Pancreas (tissue), 10 donors: ENCODE data around the gene ZNF275. TPM values are rescaled to one million over a fixed set of nuclear protein-coding genes. Genes with fewer than 3 reads are reported as not detected.
A peak's percentile ranks its signal among the peaks of the same experiment; 100 is the strongest.
"Not testable (repeated sequence)": the region's sequence is repeated elsewhere in the genome, so short reads cannot be mapped to it uniquely, and the experiment has no call there.

Experiments
- ATAC-seq, 4 donors: fragments of 200-7000 bp; cut with Tn5 transposase; one replicate each; pipeline versions ENCODE4 v1.8.0 to v1.9.1; 2020; ENCODE audit warnings: mild to moderate bottlenecking in 4 of 4, moderate library complexity in 4 of 4
- DNase-seq, 6 donors: peaks; one replicate each; pipeline ENCODE4 v3.0.0-alpha.2; 2020
- FAIRE-seq: peaks from 2 replicates; lab custom pipeline; 2012; peaks lifted over from hg19 to GRCh38; lab: Jason Lieb, UNC
- H3K27ac ChIP-seq, 4 donors: fragments of 200-600 bp; sonication (generic); 1 replicate in 3 of 4; 2 replicates in 1 of 4; pipeline versions ENCODE4 v1.5.0 to v1.8.0; 2020
- H3K27me3 ChIP-seq, 4 donors: fragments of 200-600 bp; one replicate each; pipeline ENCODE4 v1.8.0; 2021
- H3K36me3 ChIP-seq, 3 donors: fragments of 200-600 bp; sonication (generic) in 1 of 3; one replicate each; pipeline versions ENCODE4 v1.5.0 to v1.8.0; 2020 to 2021
- H3K4me1 ChIP-seq, 3 donors: fragments of 200-600 bp; one replicate each; pipeline ENCODE4 v1.8.0; 2021
- H3K4me3 ChIP-seq, 4 donors: fragments of 200-600 bp; sonication (generic) in 2 of 4; one replicate each; pipeline versions ENCODE4 v1.5.0 to v1.8.0; 2020 to 2021
- H3K9me3 ChIP-seq, 4 donors: fragments of 200-600 bp; one replicate each; pipeline ENCODE4 v1.8.0; 2021
- CTCF ChIP-seq, 4 donors: fragments of 200-600 bp; sonication (generic) in 3 of 4; IDR thresholded peaks; one replicate each; pipeline versions ENCODE4 v1.5.0 to v1.8.0; 2021; ENCODE audit warnings: antibody characterized with exemption in 4 of 4
- WGBS, 2 donors: extraction: QIAGEN DNeasy Blood & Tissue Kit; methylation state at CpG; one replicate each; pipeline ENCODE4 v1.1.7; 2013; 5-methylcytosine and 5-hydroxymethylcytosine counted together
- intact Hi-C, 3 donors: fragments of 100-400 bp; cut with DNase I; formaldehyde crosslinking; loops; one replicate each; pipeline versions ENCODE4 v1.11.1 to v1.14.2; 2022
- polyA plus RNA-seq, 2 donors: library from polyadenylated mRNA; stranded (reverse); fragments of 200-250 nt; gene quantifications; one replicate each; pipeline ENCODE4 v1.2.3, GENCODE V29; 2013
- total RNA-seq, 6 donors: library from RNA; stranded (reverse); fragmentation: NEBNext Ultra II Directional in 4 of 6; extraction: Animal tissue kit (Norgen Biotek cat#: 25700) in 4 of 6; gene quantifications; one replicate each; pipeline versions ENCODE4 v1.2.1 to v1.2.4, GENCODE V29; 2021 to 2023
- donor health status: healthy with polysubstance abuse.
- donor health status: DM: no; HTN: no; CAD: no; lungs with moderate emphysema.
- donor health status: DM: no; HTN: no; CAD: no.
- donor health status: control.
- donor health status: control.
- donor health status: Bipolar disorder and iron deficiency.
- donor health status: DM: yes; HTN: yes; CAD: no.
- donor health status: DM: no; HTN: no; CAD: no.
- donor health status: DM: no; HTN: no; CAD: no.
- donor health status: DM: yes; HTN: yes; CAD: no.

Gene ZNF275
- total and polyA plus RNA-seq, 8 donors: 3.7 to 9.9 (median 6.3) TPM

- DNase-seq: no peak
- no peak for TF ChIP-seq CTCF (IDR thresholded peaks at IDR 0.05)
- no peak for FAIRE-seq
- H3K9me3 ChIP-seq: no peaks in the 10 kb centered on the region
- H3K27me3 ChIP-seq: no peaks in the 10 kb centered on the region
- no peak overlapping the region for H3K27ac ChIP-seq
- intact Hi-C loops: no loop called here
- no peaks in the 10 kb centered on the region for H3K36me3 ChIP-seq
- H3K4me3 ChIP-seq: no peak overlapping the region
- no peak for ATAC-seq
- no peaks in the 10 kb centered on the region for H3K4me1 ChIP-seq
- 83 to 84% methylated on average over 9 of the region's 9 CpGs for WGBS, 2 donors
Observed at GRCh38 chrX:153380691-153381090, 46.7 kb downstream of the ZNF275 start.

GRCh38 chrX:153381684-153382532 lies 48.0 kb downstream of the ZNF275 start:
- peaks cover 0 to 2% (median 0%) of the 10 kb centered on the region in 4 donors for H3K27me3 ChIP-seq
- no peak for TF ChIP-seq CTCF (IDR thresholded peaks at IDR 0.05)
- H3K27ac ChIP-seq: peak overlapping the region; percentile 42 to 86 (median 70)
- WGBS, 2 donors: 16 to 32% methylated on average over 12 of the region's 12 CpGs
- peak in 4 of 6 donors; percentile 69 to 78 (median 72) for DNase-seq
- peak; percentile 87 to 91 (median 88) for ATAC-seq
- intact Hi-C loops: no loop called here
- no peaks in the 10 kb centered on the region for H3K4me1 ChIP-seq
- FAIRE-seq: no peak
- H3K9me3 ChIP-seq: no peaks in the 10 kb centered on the region
- no peaks in the 10 kb centered on the region for H3K36me3 ChIP-seq
- H3K4me3 ChIP-seq: no peak overlapping the region

DNA sequence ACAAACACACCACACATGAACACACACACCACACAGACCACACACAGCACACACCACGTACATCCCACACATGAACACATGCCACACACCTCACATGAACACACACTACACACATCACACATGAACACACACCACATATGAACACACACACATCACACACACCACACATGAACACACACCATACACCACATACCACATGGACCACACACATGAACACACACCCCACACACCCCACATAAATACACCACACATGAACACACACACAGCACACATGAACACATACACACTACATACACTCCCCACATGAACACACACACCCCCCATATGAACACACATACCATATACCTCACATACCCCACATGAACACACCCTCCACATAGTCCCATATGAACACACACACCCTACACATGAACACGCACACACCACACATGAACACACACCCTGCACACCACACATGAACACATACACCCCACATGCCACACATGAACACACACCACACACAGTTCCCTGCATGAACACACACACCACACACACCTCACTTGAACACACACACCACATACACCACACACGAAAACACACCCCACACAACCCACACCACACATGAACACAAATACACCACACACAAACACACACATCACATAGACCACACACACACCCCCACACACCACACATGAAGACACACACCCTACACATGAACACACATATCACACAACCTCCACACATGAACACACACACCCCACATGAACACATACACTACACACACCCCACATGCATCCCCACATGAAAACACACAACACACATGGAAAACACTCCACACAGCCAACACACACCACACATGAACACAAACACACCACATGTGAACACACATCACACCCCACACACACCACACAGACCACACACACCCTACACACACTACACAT lies 48.9 kb downstream of the ZNF275 start:
- H3K4me1 ChIP-seq: no peaks in the 10 kb centered on the region
- no peaks in the 10 kb centered on the region for H3K9me3 ChIP-seq
- ATAC-seq (no peak), DNase-seq (no peak), FAIRE-seq (no peak)
- WGBS, 2 donors: 73 to 75% methylated on average over 3 of the region's 3 CpGs
- peak overlapping the region in 1 of 4 donors; percentile 86 for H3K27ac ChIP-seq
- no peak for TF ChIP-seq CTCF (IDR thresholded peaks at IDR 0.05)
- H3K27me3 ChIP-seq: peaks cover 0 to 2% (median 0%) of the 10 kb centered on the region in 4 donors
- H3K36me3 ChIP-seq: no peaks in the 10 kb centered on the region
- intact Hi-C loops: no loop called here
- no peak overlapping the region for H3K4me3 ChIP-seq

GRCh38 chrX:153384390-153384789 lies 50.4 kb downstream of the ZNF275 start:
- Histone ChIP-seq H3K9me3 (no peaks in the 10 kb centered on the region), H3K4me3 (no peak overlapping the region), H3K27me3 (peaks cover 0 to 2% (median 0%) of the 10 kb centered on the region in 4 donors), H3K27ac (no peak overlapping the region), H3K36me3 (no peaks in the 10 kb centered on the region), H3K4me1 (no peaks in the 10 kb centered on the region)
- FAIRE-seq (no peak), DNase-seq (no peak), ATAC-seq (no peak)
- 75 to 89% methylated on average over 6 of the region's 6 CpGs for WGBS, 2 donors
- TF ChIP-seq CTCF (IDR thresholded peaks at IDR 0.05): no peak
- intact Hi-C loops: no loop called here

DNA sequence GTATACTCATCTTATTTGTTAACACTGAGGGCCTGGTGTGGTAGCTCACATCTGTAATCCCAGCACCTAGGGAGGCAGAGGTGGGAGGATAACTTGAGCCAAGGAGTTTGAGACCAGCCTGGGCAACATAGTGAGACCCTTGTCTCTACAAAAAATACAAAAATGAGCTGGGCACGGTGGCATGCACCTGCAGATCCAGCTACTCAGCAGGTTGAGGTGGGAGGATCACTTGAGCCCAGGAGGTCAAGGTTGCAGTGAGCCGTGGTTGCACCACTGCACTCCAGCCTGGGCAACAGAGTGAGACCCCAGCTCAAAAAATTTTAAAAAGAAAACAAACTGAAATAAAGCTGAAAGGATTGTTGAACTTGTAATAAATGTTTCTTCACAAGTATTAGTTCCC lies 51.0 kb downstream of the ZNF275 start:
- H3K36me3 ChIP-seq, H3K4me3 ChIP-seq, H3K27me3 ChIP-seq, DNase-seq, H3K4me1 ChIP-seq, intact Hi-C loops, H3K9me3 ChIP-seq, FAIRE-seq, ATAC-seq, H3K27ac ChIP-seq: not testable (repeated sequence)
- 63 to 78% methylated on average over 2 of the region's 2 CpGs for WGBS, 2 donors
